Upper lobe of left lung (tissue), 4 donors: ENCODE data around the gene PSMD6.

Source experiments
- EP300 ChIP-seq, 4 donors: sonication (generic); formaldehyde crosslinking; IDR thresholded peaks; one replicate each; pipeline ENCODE4 v1.5.1; 2017; ENCODE audit warnings: antibody characterized with exemption in 4 of 4, control low read depth in 2 of 4
- POLR2A ChIP-seq, 4 donors: fragments of 450-650 bp; IDR thresholded peaks; one replicate each; pipeline ENCODE4 v1.5.1; 2016 to 2017; ENCODE audit warnings: antibody characterized with exemption in 4 of 4, mild to moderate bottlenecking in 2 of 4
- POLR2AphosphoS5 ChIP-seq, 2 donors: sonication (generic); formaldehyde crosslinking; IDR thresholded peaks; one replicate each; pipeline ENCODE4 v1.5.1; 2017; ENCODE audit warnings: antibody characterized with exemption in 2 of 2
- TF ChIP-seq, protein P1 (sequence below), 6 experiments: fragments of 450-650 bp in 4 of 6; fragments of 200-600 bp in 2 of 6; sonication (generic) in 2 of 6; IDR thresholded peaks; one replicate each; pipeline ENCODE4 v1.5.1; 2016 to 2019; ENCODE audit warnings: antibody characterized with exemption in 6 of 6

DNA sequence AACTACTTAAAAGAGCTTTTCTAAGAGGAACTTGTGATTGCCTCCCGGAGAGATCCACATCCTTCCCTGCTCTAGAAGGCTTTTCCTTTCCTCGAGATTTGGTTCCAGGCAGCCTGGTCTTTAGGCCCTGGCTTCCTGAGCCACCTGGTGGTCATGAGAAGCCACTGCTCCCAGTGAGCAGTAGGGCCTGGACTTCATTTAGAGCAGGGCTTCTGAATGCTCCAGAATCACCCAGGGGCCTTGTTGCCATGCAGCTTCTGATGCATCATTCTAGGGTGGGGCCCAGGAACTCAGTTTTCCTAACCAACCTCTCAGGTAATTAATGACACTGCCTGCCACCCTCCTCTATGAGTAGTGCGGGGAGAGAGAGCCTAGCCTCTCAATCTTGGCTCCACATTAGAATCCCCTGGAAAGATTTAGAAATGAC lies 29.6 kb downstream of the PSMD6 start:
- TF ChIP-seq POLR2A (IDR thresholded peaks at IDR 0.05) (no peak), POLR2AphosphoS5 (IDR thresholded peaks at IDR 0.05) (no peak), EP300 (IDR thresholded peaks at IDR 0.05) (no peak)
- TF ChIP-seq, protein P1, sequence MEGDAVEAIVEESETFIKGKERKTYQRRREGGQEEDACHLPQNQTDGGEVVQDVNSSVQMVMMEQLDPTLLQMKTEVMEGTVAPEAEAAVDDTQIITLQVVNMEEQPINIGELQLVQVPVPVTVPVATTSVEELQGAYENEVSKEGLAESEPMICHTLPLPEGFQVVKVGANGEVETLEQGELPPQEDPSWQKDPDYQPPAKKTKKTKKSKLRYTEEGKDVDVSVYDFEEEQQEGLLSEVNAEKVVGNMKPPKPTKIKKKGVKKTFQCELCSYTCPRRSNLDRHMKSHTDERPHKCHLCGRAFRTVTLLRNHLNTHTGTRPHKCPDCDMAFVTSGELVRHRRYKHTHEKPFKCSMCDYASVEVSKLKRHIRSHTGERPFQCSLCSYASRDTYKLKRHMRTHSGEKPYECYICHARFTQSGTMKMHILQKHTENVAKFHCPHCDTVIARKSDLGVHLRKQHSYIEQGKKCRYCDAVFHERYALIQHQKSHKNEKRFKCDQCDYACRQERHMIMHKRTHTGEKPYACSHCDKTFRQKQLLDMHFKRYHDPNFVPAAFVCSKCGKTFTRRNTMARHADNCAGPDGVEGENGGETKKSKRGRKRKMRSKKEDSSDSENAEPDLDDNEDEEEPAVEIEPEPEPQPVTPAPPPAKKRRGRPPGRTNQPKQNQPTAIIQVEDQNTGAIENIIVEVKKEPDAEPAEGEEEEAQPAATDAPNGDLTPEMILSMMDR (IDR thresholded peaks at IDR 0.05) = peak; percentile 88 to 95 (median 92)
